C4-2B (cell line): ENCODE results near the gene ADAM22.
"Not testable (repeated sequence)": the region's sequence is repeated elsewhere in the genome, so short reads cannot be mapped to it uniquely, and the experiment has no call there.

Source experiments
- H3K27ac ChIP-seq: fragments of 450-650 bp; 2 replicates; pipeline ENCODE4 v1.5.1; 2017
- ZFX ChIP-seq: fragments of 450-650 bp; IDR thresholded peaks from 2 replicates; pipeline ENCODE4 v1.6.1; 2017
- TF ChIP-seq, protein P1 (sequence below): fragments of 450-650 bp; conservative IDR thresholded peaks from 2 replicates; pipeline ENCODE4 v1.5.1; 2017; ENCODE audit warnings: mild to moderate bottlenecking

The ADAM22 gene

GRCh38 chr7:87912121-87912520, 21.9 kb upstream of the ADAM22 start:
- no peak for TF ChIP-seq ZFX
- TF ChIP-seq, protein P1, sequence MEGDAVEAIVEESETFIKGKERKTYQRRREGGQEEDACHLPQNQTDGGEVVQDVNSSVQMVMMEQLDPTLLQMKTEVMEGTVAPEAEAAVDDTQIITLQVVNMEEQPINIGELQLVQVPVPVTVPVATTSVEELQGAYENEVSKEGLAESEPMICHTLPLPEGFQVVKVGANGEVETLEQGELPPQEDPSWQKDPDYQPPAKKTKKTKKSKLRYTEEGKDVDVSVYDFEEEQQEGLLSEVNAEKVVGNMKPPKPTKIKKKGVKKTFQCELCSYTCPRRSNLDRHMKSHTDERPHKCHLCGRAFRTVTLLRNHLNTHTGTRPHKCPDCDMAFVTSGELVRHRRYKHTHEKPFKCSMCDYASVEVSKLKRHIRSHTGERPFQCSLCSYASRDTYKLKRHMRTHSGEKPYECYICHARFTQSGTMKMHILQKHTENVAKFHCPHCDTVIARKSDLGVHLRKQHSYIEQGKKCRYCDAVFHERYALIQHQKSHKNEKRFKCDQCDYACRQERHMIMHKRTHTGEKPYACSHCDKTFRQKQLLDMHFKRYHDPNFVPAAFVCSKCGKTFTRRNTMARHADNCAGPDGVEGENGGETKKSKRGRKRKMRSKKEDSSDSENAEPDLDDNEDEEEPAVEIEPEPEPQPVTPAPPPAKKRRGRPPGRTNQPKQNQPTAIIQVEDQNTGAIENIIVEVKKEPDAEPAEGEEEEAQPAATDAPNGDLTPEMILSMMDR: no peak
- no peak overlapping the region for H3K27ac ChIP-seq

DNA sequence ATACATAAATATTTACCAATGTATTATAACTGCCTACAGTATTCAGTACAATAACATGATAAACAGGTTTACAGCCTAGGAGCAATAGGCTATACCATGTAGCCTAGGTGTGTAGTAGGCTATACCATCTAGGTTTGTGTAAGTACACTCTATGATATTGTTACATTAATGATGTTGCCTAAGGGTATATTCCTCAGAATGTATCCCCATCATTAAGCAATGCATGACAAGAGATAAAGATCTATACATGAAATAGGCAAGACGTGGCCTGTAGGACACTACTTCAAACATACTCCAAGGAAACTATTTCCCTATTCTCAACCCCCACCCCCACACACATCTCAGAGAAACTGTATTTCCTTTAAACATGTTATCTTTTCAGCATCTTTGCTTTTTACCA, 15.3 kb upstream of the ADAM22 start:
- H3K27ac ChIP-seq: no peak overlapping the region
- TF ChIP-seq ZFX: no peak
- TF ChIP-seq, protein P1: no peak

- no peak for TF ChIP-seq ZFX
- TF ChIP-seq, protein P1: no peak
- H3K27ac ChIP-seq: no peak overlapping the region
These were observed 14.2 kb upstream of the ADAM22 start for GRCh38 chr7:87919875-87920274.

DNA sequence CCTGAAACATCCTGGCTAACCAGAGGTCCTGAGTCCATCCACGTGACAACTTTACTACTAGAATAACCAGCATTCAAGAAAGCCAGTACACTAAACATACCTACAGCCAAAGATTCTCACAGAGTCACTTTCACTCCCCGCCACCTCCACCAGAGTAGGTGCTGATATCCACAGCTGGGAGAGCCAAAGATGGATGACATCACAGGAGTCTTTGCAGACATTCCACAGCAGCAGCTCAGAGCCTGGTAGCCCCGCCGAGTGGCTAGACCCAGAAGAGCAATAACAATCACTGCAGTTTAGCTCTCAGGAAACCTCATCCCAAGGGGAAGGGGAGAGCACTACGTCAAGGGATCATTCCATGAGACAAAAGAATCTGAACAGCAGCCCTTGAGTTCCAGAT, 13.5 kb upstream of the ADAM22 start:
- H3K27ac ChIP-seq: no peak overlapping the region
- no peak for TF ChIP-seq ZFX
- TF ChIP-seq, protein P1: no peak

DNA sequence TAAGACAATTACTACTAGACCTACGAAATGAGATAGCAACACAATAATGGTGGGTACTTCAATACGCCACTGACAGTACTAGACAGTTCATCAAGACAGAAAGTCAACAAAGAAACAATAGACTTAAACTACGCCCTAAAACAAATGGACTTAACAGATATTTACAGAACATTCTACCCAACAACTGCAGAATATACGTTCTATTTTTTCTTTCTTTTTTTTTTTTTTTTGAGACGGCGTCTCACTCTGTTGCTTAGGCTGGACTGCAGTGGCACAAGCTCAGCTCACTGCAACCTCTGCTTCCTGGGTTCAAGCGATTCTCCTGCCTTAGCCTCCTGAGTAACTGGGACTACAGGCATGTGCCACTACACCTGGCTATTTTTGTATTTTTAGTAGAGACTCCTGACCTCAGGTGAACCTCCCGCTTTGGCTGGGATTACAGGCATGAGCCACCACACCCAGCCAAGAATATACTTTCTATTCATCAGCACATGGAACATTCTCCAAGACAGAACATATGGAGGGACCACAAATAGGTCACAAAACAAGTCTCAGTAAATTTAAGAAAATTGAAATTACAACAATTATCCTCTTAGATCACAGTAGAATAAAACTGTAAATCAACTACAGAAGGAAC, 11.2 kb upstream of the ADAM22 start:
- H3K27ac ChIP-seq: not testable (repeated sequence)

GRCh38 chr7:87926581-87927461, 7.2 kb upstream of the ADAM22 start:
- TF ChIP-seq, protein P1: no peak
- no peak for TF ChIP-seq ZFX
- H3K27ac ChIP-seq: no peak overlapping the region

- peak overlapping the region; percentile 63; the same call in 1 of the 2 replicates for H3K27ac ChIP-seq
- TF ChIP-seq, protein P1: no peak
- TF ChIP-seq ZFX: no peak
These were observed 472 bp upstream of the ADAM22 start for GRCh38 chr7:87933605-87933952.
